K562 (cell line): Measurements from ENCODE around the gene NOTO. TPM values are rescaled to one million over a fixed set of nuclear protein-coding genes. Genes with fewer than 3 reads are reported as not detected.

Experiments used
- ATAC-seq: fragments of 200-7000 bp; cut with Tn5 transposase; 3 replicates; pipeline ENCODE4 v1.9.1; 2020; ENCODE audit warnings: moderate library complexity
- BruUV-seq: library from RNA; stranded (reverse); fragments of 400-500 nt; replicated peaks from 2 replicates; lab custom pipeline; 2021; lab: Mats Ljungman, UMichigan
- CTCF ChIA-PET: fragments of 300-600 bp; formaldehyde crosslinking; extraction: SDS; loops from one replicate; lab custom pipeline; 2021; ENCODE audit warnings: low intra/inter-chr PET ratio; lab: Yijun Ruan, JAX
- POLR2A ChIA-PET: fragments of 300-600, 350-650 bp; sonication (Branson Sonifier 250); formaldehyde crosslinking; extraction: SDS; loops from one replicate; lab custom pipeline; 2021; ENCODE audit warnings: antibody characterized with exemption, inconsistent platforms; lab: Yijun Ruan, JAX
- DNase-seq, 4 experiments: peaks; one replicate each; pipeline versions ENCODE4 v3.0.0 to v3.0.0-alpha.2; 2011 to 2018; ENCODE audit warnings: low spot score in 3 of 4, mixed read lengths in 3 of 4; ENCODE audit errors: extremely low read depth in 1 of 4
- FAIRE-seq: peaks from 2 replicates; lab custom pipeline; 2011; peaks lifted over from hg19 to GRCh38; lab: Jason Lieb, UNC
- H2AFZ ChIP-seq: 2 replicates; pipeline ENCODE4 v1.6.0; 2011; ENCODE audit warnings: low read depth, low read length, control low read depth, inconsistent platforms
- H3K27ac ChIP-seq: fragments of 200-600 bp; 3 replicates; pipeline ENCODE4 v1.8.0; 2011; ENCODE audit warnings: low read depth, mild to moderate bottlenecking, control low read depth, inconsistent platforms, low read length, moderate library complexity, mixed read lengths; ENCODE audit errors: extremely low read depth
- H3K27me3 ChIP-seq, 2 experiments: fragments of 300-600 bp in 1 of 2; 2 replicates in 1 of 2; 3 replicates in 1 of 2; pipeline versions ENCODE4 v1.6.0 to v1.8.0; 2011; ENCODE audit warnings: inconsistent platforms in 2 of 2, low read length in 2 of 2, mild to moderate bottlenecking in 1 of 2, mixed read lengths in 1 of 2, moderate library complexity in 1 of 2; ENCODE audit not compliant: control insufficient read depth in 2 of 2, insufficient read depth in 2 of 2
- H3K36me3 ChIP-seq: fragments of 300-600 bp; 3 replicates; pipeline ENCODE4 v1.8.0; 2011; ENCODE audit warnings: mild to moderate bottlenecking, low read length, inconsistent platforms; ENCODE audit not compliant: control insufficient read depth, insufficient read depth
- H3K4me1 ChIP-seq, 2 experiments: fragments of 200-600 bp in 1 of 2; replicated peaks in 1 of 2; 2 replicates in 1 of 2; 3 replicates in 1 of 2; pipeline versions ENCODE4 v1.5.1 to v1.8.0; 2011; ENCODE audit warnings: inconsistent platforms in 2 of 2, low read length in 2 of 2, mild to moderate bottlenecking in 1 of 2, mixed read lengths in 1 of 2, moderate library complexity in 1 of 2; ENCODE audit not compliant: control insufficient read depth in 2 of 2, insufficient read depth in 2 of 2
- H3K4me2 ChIP-seq: 2 replicates; pipeline ENCODE4 v1.6.1; 2011; ENCODE audit warnings: low read length, control low read depth, inconsistent platforms, mixed read lengths; ENCODE audit not compliant: insufficient read depth
- H3K4me3 ChIP-seq: fragments of 200-600 bp; sonication (generic), shearing (Covaris generic); 2 replicates; pipeline ENCODE4 v1.5.1; 2016; ENCODE audit warnings: control low read depth, inconsistent platforms
- H3K79me2 ChIP-seq: fragments of 200-600 bp; 3 replicates; pipeline ENCODE4 v1.8.0; 2011; ENCODE audit warnings: low read length, inconsistent platforms; ENCODE audit not compliant: control insufficient read depth, insufficient read depth
- H3K9ac ChIP-seq, 2 experiments: 2 replicates each; pipeline versions ENCODE4 v1.6.0 to v1.6.1; 2011; ENCODE audit warnings: low read depth in 2 of 2, low read length in 2 of 2, control low read depth in 1 of 2, inconsistent platforms in 1 of 2, mild to moderate bottlenecking in 1 of 2, mixed read lengths in 1 of 2; ENCODE audit not compliant: insufficient read depth in 1 of 2
- H3K9me1 ChIP-seq: one replicate; pipeline ENCODE4 v1.6.0; 2011; ENCODE audit warnings: inconsistent platforms, mild to moderate bottlenecking, low read length, moderate library complexity; ENCODE audit not compliant: control insufficient read depth, insufficient read depth
- H3K9me3 ChIP-seq: replicated peaks from 2 replicates; pipeline ENCODE4 v1.5.1; 2011; ENCODE audit warnings: low read depth, low read length, inconsistent platforms; ENCODE audit not compliant: control insufficient read depth, insufficient read depth
- H4K20me1 ChIP-seq: replicated peaks from 2 replicates; pipeline ENCODE4 v1.6.1; 2011; ENCODE audit warnings: low read length, inconsistent platforms, mixed read lengths; ENCODE audit not compliant: control insufficient read depth, insufficient read depth
- COPS2 ChIP-seq: fragments of 450-650 bp; conservative IDR thresholded peaks from 2 replicates; pipeline ENCODE4 v1.6.1; 2016; ENCODE audit warnings: mild to moderate bottlenecking, moderate library complexity
- E2F5 ChIP-seq: sonication (generic); formaldehyde crosslinking; IDR thresholded peaks from 2 replicates; pipeline ENCODE4 v1.8.0; 2022; ENCODE audit warnings: mild to moderate bottlenecking, missing genetic modification reagents
- GTF2A2 ChIP-seq: IDR thresholded peaks from 2 replicates; pipeline ENCODE4 v1.6.1; 2016; ENCODE audit warnings: mild to moderate bottlenecking, missing genetic modification characterization, missing compliant biosample characterization
- MEF2D ChIP-seq: conservative IDR thresholded peaks from 2 replicates; pipeline ENCODE4 v1.6.1; 2016; ENCODE audit warnings: low read depth, missing genetic modification characterization, missing compliant biosample characterization
- MNT ChIP-seq, 2 experiments: fragments of 450-650 bp; conservative IDR thresholded peaks; 2 replicates each; pipeline ENCODE4 v1.6.1; 2017; ENCODE audit warnings: mild to moderate bottlenecking in 2 of 2, moderate library complexity in 2 of 2
- RB1 ChIP-seq: fragments of 450-650 bp; IDR thresholded peaks from 2 replicates; pipeline ENCODE4 v1.6.1; 2017; ENCODE audit warnings: low read depth, mild to moderate bottlenecking
- RBBP5 ChIP-seq: fragments of 200-600 bp; sonication (generic); IDR thresholded peaks from 2 replicates; pipeline ENCODE4 v1.6.1; 2012; ENCODE audit warnings: borderline replicate concordance, mild to moderate bottlenecking, low read length, control low read depth, inconsistent platforms; ENCODE audit not compliant: insufficient read depth, poor library complexity, severe bottlenecking
- RBM22 ChIP-seq: fragments of 200-400 bp; formaldehyde crosslinking; IDR thresholded peaks from 2 replicates; pipeline ENCODE4 v1.6.1; 2018; ENCODE audit warnings: low read length, low read depth; ENCODE audit not compliant: poor library complexity, severe bottlenecking
- SMAD4 ChIP-seq: fragments of 250-450 bp; sonication (Bioruptor Pico); conservative IDR thresholded peaks from 2 replicates; pipeline ENCODE4 v1.8.0; 2021; ENCODE audit warnings: inconsistent platforms, mild to moderate bottlenecking, moderate library complexity
- SP1 ChIP-seq: sonication (generic); formaldehyde crosslinking; IDR thresholded peaks from 2 replicates; pipeline ENCODE4 v1.8.1; 2022; ENCODE audit warnings: mild to moderate bottlenecking, missing genetic modification reagents
- TOE1 ChIP-seq, 2 experiments: fragments of 450-650 bp in 1 of 2; sonication (generic) in 1 of 2; formaldehyde crosslinking in 1 of 2; IDR thresholded peaks; 2 replicates each; pipeline versions ENCODE4 v1.7.1 to v1.8.0; 2016 to 2022; ENCODE audit warnings: borderline replicate concordance in 2 of 2, mild to moderate bottlenecking in 2 of 2, antibody characterized with exemption in 1 of 2, inconsistent platforms in 1 of 2, low read depth in 1 of 2, missing genetic modification reagents in 1 of 2, moderate library complexity in 1 of 2
- ZBED1 ChIP-seq: IDR thresholded peaks from 2 replicates; pipeline ENCODE4 v1.6.1; 2014
- ZNF639 ChIP-seq, 2 experiments: fragments of 200-800 bp in 1 of 2; sonication (Bioruptor generic) in 1 of 2; sonication (generic) in 1 of 2; formaldehyde crosslinking in 1 of 2; IDR thresholded peaks in 1 of 2; conservative IDR thresholded peaks in 1 of 2; 2 replicates each; pipeline versions ENCODE4 v1.5.0 to v1.6.1; 2016 to 2020; ENCODE audit warnings: missing compliant biosample characterization in 1 of 2, missing genetic modification characterization in 1 of 2, missing genetic modification reagents in 1 of 2
- WGBS: fragments of 100-300 bp; shearing (Covaris generic); methylation state at CpG from one replicate; pipeline ENCODE4 v1.1.6; 2016; ENCODE audit warnings: low coverage, mixed read lengths; ENCODE audit not compliant: insufficient coverage; ENCODE audit errors: missing lambda C conversion rate; 5-methylcytosine and 5-hydroxymethylcytosine counted together
- in situ Hi-C: fragments of 300-500 bp; cut with MboI; formaldehyde crosslinking; loops from 4 replicates; pipeline ENCODE4 v1.15.0; 2018; ENCODE audit warnings: inconsistent platforms, mixed read lengths
- intact Hi-C: fragments of 100-400 bp; cut with micrococcal nuclease; formaldehyde crosslinking; loops from 2 replicates; pipeline ENCODE4 v1.14.2; 2022
- polyA plus RNA-seq, 8 experiments: library from polyadenylated mRNA; depleted of rRNA in 4 of 8; stranded (reverse) in 5 of 8; unstranded in 3 of 8; fragments of >200 nt; fragmentation: Nextera tagmentation in 2 of 8; fragmentation: Illumina TruSeq in 1 of 8; extraction: Ambion mirVana in 2 of 8; extraction: Trizol in 1 of 8; gene quantifications; 2 replicates each; pipeline versions ENCODE4 v1.2.1 to v1.2.3, GENCODE V29; 2011 to 2014; ENCODE audit warnings: inconsistent platforms in 1 of 8, missing spikeins in 1 of 8
- total RNA-seq, 7 experiments: library from RNA; depleted of rRNA in 6 of 7; stranded (reverse); fragments of >200 nt in 6 of 7; fragmentation: Illumina TruSeq in 2 of 7; extraction: Trizol in 2 of 7; gene quantifications; 2 replicates each; pipeline versions ENCODE4 v1.2.1 to v1.2.3, GENCODE V29; 2011 to 2021; ENCODE audit warnings: low replicate concordance in 1 of 7

The NOTO gene
- total and polyA plus RNA-seq, 9 of the 15 experiments (the other 6 are each of a cell fraction or from before 2014, with no cell fraction given), result not detected

GRCh38 chr2:73259704-73260337 is 57.4 kb downstream of the NOTO start (continued):
- TF ChIP-seq SP1 (CRISPR knock-in tag), result no peak
- TF ChIP-seq, all 486 proteins: peak for 0

- intact Hi-C loops, result loop anchor here (1.0 to 5.0 kb wide), 3 partner anchors 48 to 367 kb away; no protein-coding TSS in a partner anchor
- Histone ChIP-seq H4K20me1 (peaks cover 6% of the 10 kb centered on the region; the same call in 1 of the 2 replicates), H3K27me3 (no peaks in the 10 kb centered on the region), H3K9ac (peak overlapping the region in 1 of 2 experiments; percentile 82; a peak in 2 of 4 replicates), H3K9me1 (no peaks in the 10 kb centered on the region), H3K79me2 (no peaks in the 10 kb centered on the region), H2AFZ (peak overlapping the region; percentile 71), H3K4me1 (peaks cover 2 to 12% of the 10 kb centered on the region in 2 experiments; a peak in 2 of 5 replicates), H3K9me3 (no peaks in the 10 kb centered on the region), H3K36me3 (no peaks in the 10 kb centered on the region), H3K4me2 (no peak overlapping the region), H3K4me3 (no peak overlapping the region), H3K27ac (no peak overlapping the region)
- no TSS peak for BruUV-seq
- in situ Hi-C loops, result no loop called here
- ChIA-PET POLR2A (interaction anchor here (0.6 to 0.9 kb wide), 3 partner anchors 10 to 238 kb away, joined by 3 to 6 read pairs (median 4); no protein-coding TSS in a partner anchor), CTCF (interaction anchor here (1.0 to 2.0 kb wide), 4 partner anchors 100 to 373 kb away, joined by 3 to 10 read pairs (median 5); partner anchors contain the start of gene SPR)
- 15% methylated on average over 16 of the region's 17 CpGs for WGBS
- peak; percentile 80 to 84 (median 80) for DNase-seq
- peak; percentile 94 for ATAC-seq
- peak; percentile 91 for FAIRE-seq
- peak; percentile 19; the same call in 1 of the 2 replicates for TF ChIP-seq RB1
- TF ChIP-seq MNT (conservative IDR thresholded peaks at IDR 0.05), result peak; percentile 30 to 71; a peak in 3 of 4 replicates
- TF ChIP-seq RBBP5, result no peak
- no peak for TF ChIP-seq COPS2
- no peak for TF ChIP-seq ZBED1
- TF ChIP-seq TOE1 (IDR thresholded peaks at IDR 0.05; ENCODE audit: borderline replicate concordance), result 0 out of 2 replicates have a peak, but pooled peaks have one; percentile 17
- no peak for TF ChIP-seq TOE1 (CRISPR knock-in tag; IDR thresholded peaks at IDR 0.05; ENCODE audit: borderline replicate concordance, low read depth)
- TF ChIP-seq E2F5 (CRISPR knock-in tag), result no peak
- no peak for TF ChIP-seq SMAD4 (CRISPR knock-in tag)
- TF ChIP-seq GTF2A2 (tag), result no peak
- no peak for TF ChIP-seq MEF2D
- no peak for TF ChIP-seq RBM22
- no peak for TF ChIP-seq ZNF639 (CRISPR knock-in tag; conservative IDR thresholded peaks at IDR 0.05 in 1 of 2, IDR thresholded peaks at IDR 0.05 in 1 of 2)
Observed at GRCh38 chr2:73260338-73260984, 58.1 kb downstream of the NOTO start.
